Measurements from ENCODE around the gene SH3BGRL2.

DNA sequence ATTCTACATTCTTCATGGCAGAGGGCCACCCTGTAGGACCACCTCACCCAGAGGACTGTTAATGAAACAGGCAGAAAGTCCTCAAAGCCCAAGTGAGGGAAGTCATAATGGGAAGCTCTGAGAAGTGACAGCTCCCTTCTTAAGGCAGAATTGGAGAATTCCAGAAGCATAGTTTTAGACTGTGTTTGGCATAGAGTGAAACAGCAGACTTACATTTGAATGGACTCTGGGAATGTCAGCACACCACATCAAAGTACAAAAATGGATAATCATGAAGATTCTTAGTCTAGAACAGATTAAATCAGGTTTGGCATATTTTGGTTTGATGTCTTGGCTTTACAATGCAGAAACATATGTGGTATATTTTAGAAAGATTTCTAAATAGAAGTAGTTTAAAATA, 17.9 kb downstream of the SH3BGRL2 start:
- TF ChIP-seq EP300 (IDR thresholded peaks at IDR 0.05) (no peak), CTCF (IDR thresholded peaks at IDR 0.05) (no peak), POLR2A (IDR thresholded peaks at IDR 0.05) (no peak)
